Measurements from ENCODE around the gene TNFRSF4. TPM values are rescaled to one million over a fixed set of nuclear protein-coding genes. Genes with fewer than 3 reads are reported as not detected.

Gene TNFRSF4
- total RNA-seq, 1 donor from 2014 or later: not detected

GRCh38 chr1:1238702-1239178, 24.8 kb upstream of the TNFRSF4 start:
- H3K27ac Mint-ChIP-seq: no peak overlapping the region
- Histone ChIP-seq H3K27ac (no peak overlapping the region), H3K4me2 (no peak overlapping the region), H3K4me1 (peaks cover 9% of the 10 kb centered on the region), H3K36me3 (no peaks in the 10 kb centered on the region), H3K4me3 (no peak overlapping the region), H3K9ac (no peak overlapping the region), H3F3A (ENCODE audit: low read depth) (peaks cover 7% of the 10 kb centered on the region), H3K27me3 (no peaks in the 10 kb centered on the region), H4K20me1 (ENCODE audit: low read depth) (peaks cover 17% of the 10 kb centered on the region), H2AFZ (replicated peaks) (no peak overlapping the region), H3K9me3 (ENCODE audit: low read depth) (no peaks in the 10 kb centered on the region), H3K79me2 (ENCODE audit: low read depth) (peaks cover 13% of the 10 kb centered on the region)
- peaks cover 2% of the 10 kb centered on the region for H3K27me3 Mint-ChIP-seq (ENCODE audit: insufficient read depth, low read depth)
- TF ChIP-seq EZH2phosphoT487 (IDR thresholded peaks at IDR 0.05): no peak
- TF ChIP-seq CTCF (IDR thresholded peaks at IDR 0.05): no peak
- no peak for TF ChIP-seq EZH2 (IDR thresholded peaks at IDR 0.05)
- DNase-seq (ENCODE audit: low spot score): no peak
- no peaks in the 10 kb centered on the region for H3K9me3 Mint-ChIP-seq
- H3K4me3 Mint-ChIP-seq: peak overlapping the region; percentile 46
- peaks cover 12% of the 10 kb centered on the region for H3K4me1 Mint-ChIP-seq
- H3K36me3 Mint-ChIP-seq: peaks cover 7% of the 10 kb centered on the region

- peaks cover 19% of the 10 kb centered on the region for H3K79me2 ChIP-seq (ENCODE audit: low read depth)
- no peak overlapping the region for H3K4me3 Mint-ChIP-seq
- no peak for DNase-seq (ENCODE audit: low spot score)
- H3K27me3 ChIP-seq: no peaks in the 10 kb centered on the region
- no peak overlapping the region for H3K27ac ChIP-seq
- H3K9ac ChIP-seq: no peak overlapping the region
- no peak overlapping the region for H2AFZ ChIP-seq (replicated peaks)
- no peaks in the 10 kb centered on the region for H3K36me3 ChIP-seq
- H3K27ac Mint-ChIP-seq: no peak overlapping the region
- H3K4me1 ChIP-seq: peaks cover 9% of the 10 kb centered on the region
- peaks cover 18% of the 10 kb centered on the region for H4K20me1 ChIP-seq (ENCODE audit: low read depth)
- H3F3A ChIP-seq (ENCODE audit: low read depth): peaks cover 7% of the 10 kb centered on the region
- H3K4me3 ChIP-seq: no peak overlapping the region
- H3K36me3 Mint-ChIP-seq: peaks cover 11% of the 10 kb centered on the region
- no peak overlapping the region for H3K4me2 ChIP-seq
- TF ChIP-seq EZH2 (IDR thresholded peaks at IDR 0.05): no peak
- no peak for TF ChIP-seq EZH2phosphoT487 (IDR thresholded peaks at IDR 0.05)
- TF ChIP-seq CTCF (IDR thresholded peaks at IDR 0.05): no peak
- H3K27me3 Mint-ChIP-seq (ENCODE audit: insufficient read depth, low read depth): peaks cover 2% of the 10 kb centered on the region
- H3K9me3 Mint-ChIP-seq: peaks cover 3% of the 10 kb centered on the region
- H3K9me3 ChIP-seq (ENCODE audit: low read depth): no peaks in the 10 kb centered on the region
- peaks cover 17% of the 10 kb centered on the region for H3K4me1 Mint-ChIP-seq
These were observed 24.1 kb upstream of the TNFRSF4 start for GRCh38 chr1:1237874-1238701.

GRCh38 chr1:1236945-1237873, 23.3 kb upstream of the TNFRSF4 start:
- Mint-ChIP-seq H3K4me3 (no peak overlapping the region), H3K4me1 (peaks cover 17% of the 10 kb centered on the region), H3K36me3 (peaks cover 11% of the 10 kb centered on the region), H3K9me3 (peaks cover 3% of the 10 kb centered on the region), H3K27ac (no peak overlapping the region), H3K27me3 (ENCODE audit: insufficient read depth, low read depth) (peaks cover 2% of the 10 kb centered on the region)
- Histone ChIP-seq H3K4me3 (no peak overlapping the region), H3K27ac (no peak overlapping the region), H3K4me1 (peaks cover 9% of the 10 kb centered on the region), H3K4me2 (no peak overlapping the region), H3K9me3 (ENCODE audit: low read depth) (no peaks in the 10 kb centered on the region), H3K36me3 (no peaks in the 10 kb centered on the region), H3K27me3 (no peaks in the 10 kb centered on the region), H4K20me1 (ENCODE audit: low read depth) (peaks cover 18% of the 10 kb centered on the region), H3F3A (ENCODE audit: low read depth) (peaks cover 7% of the 10 kb centered on the region), H3K79me2 (ENCODE audit: low read depth) (peaks cover 26% of the 10 kb centered on the region), H2AFZ (replicated peaks) (no peak overlapping the region), H3K9ac (no peak overlapping the region)
- DNase-seq (ENCODE audit: low spot score): no peak
- TF ChIP-seq EZH2 (IDR thresholded peaks at IDR 0.05) (no peak), CTCF (IDR thresholded peaks at IDR 0.05) (no peak), EZH2phosphoT487 (IDR thresholded peaks at IDR 0.05) (no peak)
